ENCODE results near the gene EMC8. TPM values are rescaled to one million over a fixed set of nuclear protein-coding genes. Genes with fewer than 3 reads are reported as not detected.
A peak's percentile ranks its signal among the peaks of the same experiment; 100 is the strongest.
"Not testable (repeated sequence)": the region's sequence is repeated elsewhere in the genome, so short reads cannot be mapped to it uniquely, and the experiment has no call there.

EMC8 gene
- total and polyA plus RNA-seq, 5 donors: 13.8 to 22.0 (median 20.3) TPM

GRCh38 chr16:85812811-85813700 lies 13.7 kb upstream of the EMC8 start:
- H3K9me3 ChIP-seq (ENCODE audit: control insufficient read depth, low read length): no peaks in the 10 kb centered on the region
- ATAC-seq: no peak
- no peak overlapping the region for H3K4me3 ChIP-seq (ENCODE audit: low read length)
- no peaks in the 10 kb centered on the region for H3K4me1 ChIP-seq (ENCODE audit: control insufficient read depth, insufficient read depth, low read length)
- intact Hi-C loops (cut with DNase I): no loop called here
- H3K27me3 ChIP-seq (ENCODE audit: control insufficient read depth, insufficient read depth): no peaks in the 10 kb centered on the region
- 82% methylated on average over 20 of the region's 20 CpGs for WGBS
- no peak for DNase-seq
- no peak overlapping the region for H3K27ac ChIP-seq (ENCODE audit: low read length)

- Histone ChIP-seq H3K4me1 (ENCODE audit: control insufficient read depth, insufficient read depth, low read length) (no peaks in the 10 kb centered on the region), H3K27me3 (ENCODE audit: control insufficient read depth, insufficient read depth) (no peaks in the 10 kb centered on the region), H3K4me3 (ENCODE audit: low read length) (no peak overlapping the region), H3K27ac (ENCODE audit: low read length) (no peak overlapping the region), H3K9me3 (ENCODE audit: control insufficient read depth, low read length) (no peaks in the 10 kb centered on the region)
- no peak for ATAC-seq
- no peak for DNase-seq
- WGBS: 42% methylated on average over 37 of the region's 37 CpGs
- intact Hi-C loops (cut with DNase I): no loop called here
Measured at GRCh38 chr16:85812031-85812807, 12.9 kb upstream of the EMC8 start.

- Histone ChIP-seq H3K4me1 (ENCODE audit: control insufficient read depth, insufficient read depth, low read length) (no peaks in the 10 kb centered on the region), H3K27ac (ENCODE audit: low read length) (no peak overlapping the region), H3K9me3 (ENCODE audit: control insufficient read depth, low read length) (no peaks in the 10 kb centered on the region), H3K4me3 (ENCODE audit: low read length) (no peak overlapping the region), H3K27me3 (ENCODE audit: control insufficient read depth, insufficient read depth) (no peaks in the 10 kb centered on the region)
- intact Hi-C loops (cut with DNase I): no loop called here
- ATAC-seq (no peak), DNase-seq (no peak)
- WGBS: 81% methylated on average over 7 of the region's 7 CpGs
Measured at GRCh38 chr16:85810742-85811115, 11.4 kb upstream of the EMC8 start.

GRCh38 chr16:85810097-85810741 lies 10.9 kb upstream of the EMC8 start:
- WGBS: 83% methylated on average over 13 of the region's 13 CpGs
- Histone ChIP-seq H3K9me3 (ENCODE audit: control insufficient read depth, low read length) (no peaks in the 10 kb centered on the region), H3K27me3 (ENCODE audit: control insufficient read depth, insufficient read depth) (no peaks in the 10 kb centered on the region), H3K4me1 (ENCODE audit: control insufficient read depth, insufficient read depth, low read length) (no peaks in the 10 kb centered on the region), H3K27ac (ENCODE audit: low read length) (no peak overlapping the region), H3K4me3 (ENCODE audit: low read length) (no peak overlapping the region)
- DNase-seq (no peak), ATAC-seq (peak in 1 of 2 donors; percentile 27)
- intact Hi-C loops (cut with DNase I): no loop called here

GRCh38 chr16:85809645-85810044 lies 10.3 kb upstream of the EMC8 start:
- DNase-seq (no peak), ATAC-seq (peak in 1 of 2 donors; percentile 8)
- Histone ChIP-seq H3K4me1 (ENCODE audit: control insufficient read depth, insufficient read depth, low read length) (no peaks in the 10 kb centered on the region), H3K4me3 (ENCODE audit: low read length) (no peak overlapping the region), H3K27ac (ENCODE audit: low read length) (no peak overlapping the region), H3K27me3 (ENCODE audit: control insufficient read depth, insufficient read depth) (no peaks in the 10 kb centered on the region), H3K9me3 (ENCODE audit: control insufficient read depth, low read length) (no peaks in the 10 kb centered on the region)
- intact Hi-C loops (cut with DNase I): no loop called here
- 63% methylated on average over 10 of the region's 10 CpGs for WGBS

- no peak for DNase-seq
- Histone ChIP-seq H3K4me1 (ENCODE audit: control insufficient read depth, insufficient read depth, low read length) (no peaks in the 10 kb centered on the region), H3K9me3 (ENCODE audit: control insufficient read depth, low read length) (no peaks in the 10 kb centered on the region), H3K27me3 (ENCODE audit: control insufficient read depth, insufficient read depth) (no peaks in the 10 kb centered on the region), H3K27ac (ENCODE audit: low read length) (no peak overlapping the region), H3K4me3 (ENCODE audit: low read length) (no peak overlapping the region)
- WGBS: 93% methylated on average over 7 of the region's 7 CpGs
- peak; percentile 22 to 26 for ATAC-seq
- intact Hi-C loops (cut with DNase I): no loop called here
Measured at GRCh38 chr16:85808926-85809325, 9.6 kb upstream of the EMC8 start.

- 93% methylated on average over 12 of the region's 27 CpGs for WGBS
- H3K9me3 ChIP-seq (ENCODE audit: control insufficient read depth, low read length); H3K4me1 ChIP-seq (ENCODE audit: control insufficient read depth, insufficient read depth, low read length); H3K27ac ChIP-seq (ENCODE audit: low read length); H3K4me3 ChIP-seq (ENCODE audit: low read length); H3K27me3 ChIP-seq (ENCODE audit: control insufficient read depth, insufficient read depth); intact Hi-C loops (cut with DNase I); DNase-seq; ATAC-seq: not testable (repeated sequence)
Measured at GRCh38 chr16:85808104-85808503, 8.8 kb upstream of the EMC8 start.

- DNase-seq; H3K4me1 ChIP-seq (ENCODE audit: control insufficient read depth, insufficient read depth, low read length); ATAC-seq; H3K9me3 ChIP-seq (ENCODE audit: control insufficient read depth, low read length); intact Hi-C loops (cut with DNase I); H3K4me3 ChIP-seq (ENCODE audit: low read length); H3K27me3 ChIP-seq (ENCODE audit: control insufficient read depth, insufficient read depth); H3K27ac ChIP-seq (ENCODE audit: low read length): not testable (repeated sequence)
- WGBS: 90% methylated on average over 6 of the region's 6 CpGs
Measured at GRCh38 chr16:85807340-85807739, 8.0 kb upstream of the EMC8 start.

GRCh38 chr16:85806539-85806938 lies 7.2 kb upstream of the EMC8 start:
- no peaks in the 10 kb centered on the region for H3K4me1 ChIP-seq (ENCODE audit: control insufficient read depth, insufficient read depth, low read length)
- no peaks in the 10 kb centered on the region for H3K27me3 ChIP-seq (ENCODE audit: control insufficient read depth, insufficient read depth)
- 88% methylated on average over 11 of the region's 11 CpGs for WGBS
- ATAC-seq (no peak), DNase-seq (no peak)
- H3K9me3 ChIP-seq (ENCODE audit: control insufficient read depth, low read length): no peaks in the 10 kb centered on the region
- H3K4me3 ChIP-seq (ENCODE audit: low read length): no peak overlapping the region
- intact Hi-C loops (cut with DNase I): no loop called here
- H3K27ac ChIP-seq (ENCODE audit: low read length): no peak overlapping the region

- no peak for DNase-seq
- 82% methylated on average over 18 of the region's 18 CpGs for WGBS
- no peak for ATAC-seq
Measured at GRCh38 chr16:85805442-85806045, 6.2 kb upstream of the EMC8 start.

More at GRCh38 chr16:85805442-85806045, 6.2 kb upstream of the EMC8 start:
- Histone ChIP-seq H3K27ac (ENCODE audit: low read length) (no peak overlapping the region), H3K4me3 (ENCODE audit: low read length) (no peak overlapping the region), H3K4me1 (ENCODE audit: control insufficient read depth, insufficient read depth, low read length) (no peaks in the 10 kb centered on the region), H3K9me3 (ENCODE audit: control insufficient read depth, low read length) (no peaks in the 10 kb centered on the region), H3K27me3 (ENCODE audit: control insufficient read depth, insufficient read depth) (no peaks in the 10 kb centered on the region)
- intact Hi-C loops (cut with DNase I): no loop called here

All from right cardiac atrium (tissue), 5 donors.